H9 (cell line): ENCODE data around the gene TGIF1. TPM values are rescaled to one million over a fixed set of nuclear protein-coding genes. Genes with fewer than 3 reads are reported as not detected.

Experiments
- DNase-seq: peaks from one replicate; pipeline ENCODE4 v3.0.0-alpha.2; 2017
- H2AFZ ChIP-seq: one replicate; pipeline ENCODE4 v1.6.1; 2013; ENCODE audit warnings: mild to moderate bottlenecking, low read length, control low read depth, moderate library complexity
- H2AK5ac ChIP-seq: 2 replicates; pipeline ENCODE4 v1.6.1; 2013; ENCODE audit warnings: low read length, control low read depth, mixed read lengths; ENCODE audit not compliant: insufficient read length
- H2BK120ac ChIP-seq: one replicate; pipeline ENCODE4 v1.6.1; 2013; ENCODE audit warnings: low read depth, mild to moderate bottlenecking, low read length, control low read depth, inconsistent platforms; ENCODE audit not compliant: poor library complexity, severe bottlenecking
- H2BK12ac ChIP-seq: 2 replicates; pipeline ENCODE4 v1.6.1; 2013; ENCODE audit warnings: low read length, control low read depth, mixed read lengths, low read depth; ENCODE audit not compliant: insufficient read length
- H2BK15ac ChIP-seq: 2 replicates; pipeline ENCODE4 v1.6.1; 2013; ENCODE audit warnings: low read depth, low read length, control low read depth
- H2BK20ac ChIP-seq: one replicate; pipeline ENCODE4 v1.6.1; 2013; ENCODE audit warnings: low read depth, mild to moderate bottlenecking, low read length, control low read depth, inconsistent platforms; ENCODE audit not compliant: poor library complexity, severe bottlenecking
- H2BK5ac ChIP-seq: 2 replicates; pipeline ENCODE4 v1.6.1; 2013; ENCODE audit warnings: low read length, control low read depth, mixed read lengths; ENCODE audit not compliant: insufficient read length
- H3K14ac ChIP-seq: 2 replicates; pipeline ENCODE4 v1.6.1; 2013; ENCODE audit warnings: low read length, control low read depth; ENCODE audit not compliant: insufficient read depth
- H3K18ac ChIP-seq: 2 replicates; pipeline ENCODE4 v1.6.1; 2013; ENCODE audit warnings: low read depth, mild to moderate bottlenecking, mixed read lengths, low read length, control low read depth; ENCODE audit not compliant: insufficient read length
- H3K23ac ChIP-seq: 2 replicates; pipeline ENCODE4 v1.6.1; 2013; ENCODE audit warnings: low read length, control low read depth, mixed read lengths, low read depth; ENCODE audit not compliant: insufficient read length
- H3K23me2 ChIP-seq: 2 replicates; pipeline ENCODE4 v1.6.1; 2013; ENCODE audit warnings: low read depth, mild to moderate bottlenecking, mixed read lengths, low read length, control low read depth; ENCODE audit not compliant: insufficient read length, poor library complexity, severe bottlenecking
- H3K27ac ChIP-seq: 2 replicates; pipeline ENCODE4 v1.5.1; 2013; ENCODE audit warnings: low read length, control low read depth, mixed read lengths, low read depth; ENCODE audit not compliant: insufficient read length
- H3K27me3 ChIP-seq: 2 replicates; pipeline ENCODE4 v1.6.1; 2013; ENCODE audit warnings: low read length, control low read depth, inconsistent platforms; ENCODE audit not compliant: insufficient read depth
- H3K4ac ChIP-seq: 2 replicates; pipeline ENCODE4 v1.6.1; 2013; ENCODE audit warnings: low read depth, mild to moderate bottlenecking, control low read depth, inconsistent platforms, low read length, moderate library complexity
- H3K4me1 ChIP-seq: 2 replicates; pipeline ENCODE4 v1.6.1; 2013; ENCODE audit warnings: low read length, control low read depth, inconsistent platforms; ENCODE audit not compliant: insufficient read depth
- H3K4me2 ChIP-seq: 2 replicates; pipeline ENCODE4 v1.6.1; 2013; ENCODE audit warnings: low read length, control low read depth, mixed read lengths; ENCODE audit not compliant: insufficient read length, insufficient read depth
- H3K56ac ChIP-seq: 2 replicates; pipeline ENCODE4 v1.6.1; 2013; ENCODE audit warnings: low read depth, mild to moderate bottlenecking, mixed read lengths, low read length, control low read depth; ENCODE audit not compliant: insufficient read length
- H3K79me1 ChIP-seq: 2 replicates; pipeline ENCODE4 v1.6.1; 2013; ENCODE audit warnings: low read depth, mild to moderate bottlenecking, moderate library complexity, low read length, control low read depth, inconsistent platforms; ENCODE audit not compliant: insufficient read depth, poor library complexity, severe bottlenecking
- H3K79me2 ChIP-seq: 2 replicates; pipeline ENCODE4 v1.6.1; 2013; ENCODE audit warnings: low read length, control low read depth, inconsistent platforms; ENCODE audit not compliant: insufficient read depth
- H3K9ac ChIP-seq: 2 replicates; pipeline ENCODE4 v1.6.1; 2013; ENCODE audit warnings: low read length, control low read depth, mixed read lengths; ENCODE audit not compliant: insufficient read length; ENCODE audit errors: extremely low read depth
- H3K9me3 ChIP-seq: one replicate; pipeline ENCODE4 v1.6.1; 2013; ENCODE audit warnings: low read depth, low read length, inconsistent platforms; ENCODE audit not compliant: control insufficient read depth
- H3T11ph ChIP-seq: one replicate; pipeline ENCODE4 v1.6.1; 2013; ENCODE audit warnings: mild to moderate bottlenecking, low read length, control low read depth, inconsistent platforms
- H4K20me1 ChIP-seq: one replicate; pipeline ENCODE4 v1.6.1; 2013; ENCODE audit not compliant: control insufficient read depth, insufficient read length, insufficient read depth
- H4K5ac ChIP-seq: 2 replicates; pipeline ENCODE4 v1.6.1; 2013; ENCODE audit warnings: low read depth, mild to moderate bottlenecking, mixed read lengths, low read length, control low read depth; ENCODE audit not compliant: insufficient read length
- H4K8ac ChIP-seq: replicated peaks from 2 replicates; pipeline ENCODE4 v1.6.1; 2013; ENCODE audit warnings: low read length, control low read depth, mixed read lengths, low read depth; ENCODE audit not compliant: insufficient read length
- H4K91ac ChIP-seq: 2 replicates; pipeline ENCODE4 v1.6.1; 2013; ENCODE audit warnings: low read depth, mild to moderate bottlenecking, moderate library complexity, mixed read lengths, low read length, control low read depth; ENCODE audit not compliant: insufficient read length
- H3K27ac Mint-ChIP-seq, 3 experiments: 2 replicates in 2 of 3; 3 replicates in 1 of 3; pipeline ENCODE4 v1.8.0; 2020 to 2021; ENCODE audit warnings: mixed read lengths in 3 of 3, mild to moderate bottlenecking in 1 of 3, moderate library complexity in 1 of 3
- H3K27me3 Mint-ChIP-seq: 2 replicates; pipeline ENCODE4 v1.8.0; 2021; ENCODE audit warnings: low read depth, mild to moderate bottlenecking, moderate library complexity, mixed read lengths
- H3K36me3 Mint-ChIP-seq, 3 experiments: 2 replicates in 2 of 3; 3 replicates in 1 of 3; pipeline ENCODE4 v1.8.0; 2020 to 2021; ENCODE audit warnings: low read depth in 3 of 3, mixed read lengths in 3 of 3; ENCODE audit not compliant: insufficient read depth in 1 of 3
- H3K4me1 Mint-ChIP-seq, 2 experiments: 2 replicates each; pipeline ENCODE4 v1.8.0; 2020; ENCODE audit warnings: mixed read lengths in 2 of 2
- H3K4me3 Mint-ChIP-seq, 2 experiments: 2 replicates in 1 of 2; 3 replicates in 1 of 2; pipeline ENCODE4 v1.8.0; 2020 to 2021; ENCODE audit warnings: mild to moderate bottlenecking in 2 of 2, mixed read lengths in 2 of 2, moderate library complexity in 1 of 2
- H3K9me3 Mint-ChIP-seq, 2 experiments: 2 replicates in 1 of 2; 3 replicates in 1 of 2; pipeline ENCODE4 v1.8.0; 2020; ENCODE audit warnings: mild to moderate bottlenecking in 2 of 2, mixed read lengths in 2 of 2, moderate library complexity in 1 of 2
- WGBS: extraction: QIAGEN DNeasy Blood & Tissue Kit; methylation state at CpG from one replicate; pipeline ENCODE4 v1.1.7; 2013; ENCODE audit warnings: missing lambda C conversion rate, low lambda C conversion rate, mixed read lengths; ENCODE audit not compliant: insufficient read length; ENCODE audit errors: extremely low coverage; 5-methylcytosine and 5-hydroxymethylcytosine counted together
- total RNA-seq: library from RNA; stranded (reverse); gene quantifications from 2 replicates; pipeline ENCODE4 v1.2.1, GENCODE V29; 2021
- TF ChIP-seq, protein P1 (sequence below): fragments of 200-600 bp; sonication (generic); conservative IDR thresholded peaks from 3 replicates; pipeline ENCODE4 v1.8.0; 2021; ENCODE audit warnings: antibody characterized with exemption, mild to moderate bottlenecking

TGIF1 gene
- total RNA-seq, 1 experiment from 2014 or later, result 261 TPM

DNA sequence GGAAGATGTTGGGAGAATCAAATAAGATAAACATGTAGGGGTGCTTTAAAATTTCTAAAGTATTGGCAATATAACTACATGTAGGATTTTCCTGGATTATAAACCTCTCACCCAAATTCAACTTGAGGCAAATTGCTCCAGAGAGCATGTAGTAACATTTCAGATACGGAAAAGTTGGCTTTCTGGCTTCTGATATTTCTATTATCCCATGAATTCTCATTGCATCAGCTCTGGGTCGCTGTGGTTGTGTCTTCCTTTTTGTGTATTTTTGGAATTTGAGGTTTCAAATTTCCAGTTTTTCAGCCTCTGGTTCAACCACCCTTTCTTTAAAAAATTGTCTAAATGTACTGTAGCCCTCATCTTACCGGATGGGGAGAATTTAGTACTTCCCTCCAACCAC is 32.3 kb downstream of the TGIF1 start:
- no peak overlapping the region for H3K18ac ChIP-seq
- DNase-seq, result no peak
- no peaks in the 10 kb centered on the region for H3K9me3 Mint-ChIP-seq
- H3K79me2 ChIP-seq, result no peaks in the 10 kb centered on the region
- H3K4ac ChIP-seq, result no peak overlapping the region
- H3K23ac ChIP-seq, result no peak overlapping the region
- H2BK12ac ChIP-seq, result no peak overlapping the region
- H3K14ac ChIP-seq, result no peak overlapping the region
- no peak overlapping the region for H3K27ac ChIP-seq
- H3K4me2 ChIP-seq, result no peak overlapping the region
- H3K4me1 Mint-ChIP-seq, result peaks cover 22 to 27% of the 10 kb centered on the region in 2 experiments
- H3K27ac Mint-ChIP-seq, result peak overlapping the region in 2 of 3 experiments; percentile 43 to 85; a peak in 2 of 7 replicates
- H2BK20ac ChIP-seq, result no peak overlapping the region
- H2BK5ac ChIP-seq, result no peak overlapping the region
- H3K4me3 Mint-ChIP-seq, result no peak overlapping the region; a peak in 1 of 5 replicates
- H3K9me3 ChIP-seq, result no peaks in the 10 kb centered on the region
- H3T11ph ChIP-seq, result no peak overlapping the region
- H4K5ac ChIP-seq, result no peak overlapping the region
- no peaks in the 10 kb centered on the region for H3K27me3 Mint-ChIP-seq
- no peak overlapping the region for H2BK15ac ChIP-seq
- no peak overlapping the region for H3K9ac ChIP-seq
- H2AK5ac ChIP-seq, result no peak overlapping the region
- H2AFZ ChIP-seq, result no peak overlapping the region
- H4K8ac ChIP-seq, result no peak overlapping the region
- H3K79me1 ChIP-seq, result no peaks in the 10 kb centered on the region
- no peaks in the 10 kb centered on the region for H3K23me2 ChIP-seq
- no peaks in the 10 kb centered on the region; a peak in 1 of 7 replicates for H3K36me3 Mint-ChIP-seq
- H2BK120ac ChIP-seq, result no peak overlapping the region
- H3K4me1 ChIP-seq, result no peaks in the 10 kb centered on the region; the same call in 1 of the 2 replicates
- TF ChIP-seq, protein P1, sequence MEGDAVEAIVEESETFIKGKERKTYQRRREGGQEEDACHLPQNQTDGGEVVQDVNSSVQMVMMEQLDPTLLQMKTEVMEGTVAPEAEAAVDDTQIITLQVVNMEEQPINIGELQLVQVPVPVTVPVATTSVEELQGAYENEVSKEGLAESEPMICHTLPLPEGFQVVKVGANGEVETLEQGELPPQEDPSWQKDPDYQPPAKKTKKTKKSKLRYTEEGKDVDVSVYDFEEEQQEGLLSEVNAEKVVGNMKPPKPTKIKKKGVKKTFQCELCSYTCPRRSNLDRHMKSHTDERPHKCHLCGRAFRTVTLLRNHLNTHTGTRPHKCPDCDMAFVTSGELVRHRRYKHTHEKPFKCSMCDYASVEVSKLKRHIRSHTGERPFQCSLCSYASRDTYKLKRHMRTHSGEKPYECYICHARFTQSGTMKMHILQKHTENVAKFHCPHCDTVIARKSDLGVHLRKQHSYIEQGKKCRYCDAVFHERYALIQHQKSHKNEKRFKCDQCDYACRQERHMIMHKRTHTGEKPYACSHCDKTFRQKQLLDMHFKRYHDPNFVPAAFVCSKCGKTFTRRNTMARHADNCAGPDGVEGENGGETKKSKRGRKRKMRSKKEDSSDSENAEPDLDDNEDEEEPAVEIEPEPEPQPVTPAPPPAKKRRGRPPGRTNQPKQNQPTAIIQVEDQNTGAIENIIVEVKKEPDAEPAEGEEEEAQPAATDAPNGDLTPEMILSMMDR, result no peak
- no peak overlapping the region for H3K56ac ChIP-seq
- no CpG with 5 or more reads among the region's 3 CpGs for WGBS
- peaks cover 3% of the 10 kb centered on the region for H4K20me1 ChIP-seq
- no peak overlapping the region for H4K91ac ChIP-seq
- H3K27me3 ChIP-seq, result no peaks in the 10 kb centered on the region
